ENCODE measurements around the gene GPATCH8. TPM values are rescaled to one million over a fixed set of nuclear protein-coding genes. Genes with fewer than 3 reads are reported as not detected.

Gene GPATCH8
- polyA plus RNA-seq, 1 donor from 2014 or later, result 24.5 TPM

DNA sequence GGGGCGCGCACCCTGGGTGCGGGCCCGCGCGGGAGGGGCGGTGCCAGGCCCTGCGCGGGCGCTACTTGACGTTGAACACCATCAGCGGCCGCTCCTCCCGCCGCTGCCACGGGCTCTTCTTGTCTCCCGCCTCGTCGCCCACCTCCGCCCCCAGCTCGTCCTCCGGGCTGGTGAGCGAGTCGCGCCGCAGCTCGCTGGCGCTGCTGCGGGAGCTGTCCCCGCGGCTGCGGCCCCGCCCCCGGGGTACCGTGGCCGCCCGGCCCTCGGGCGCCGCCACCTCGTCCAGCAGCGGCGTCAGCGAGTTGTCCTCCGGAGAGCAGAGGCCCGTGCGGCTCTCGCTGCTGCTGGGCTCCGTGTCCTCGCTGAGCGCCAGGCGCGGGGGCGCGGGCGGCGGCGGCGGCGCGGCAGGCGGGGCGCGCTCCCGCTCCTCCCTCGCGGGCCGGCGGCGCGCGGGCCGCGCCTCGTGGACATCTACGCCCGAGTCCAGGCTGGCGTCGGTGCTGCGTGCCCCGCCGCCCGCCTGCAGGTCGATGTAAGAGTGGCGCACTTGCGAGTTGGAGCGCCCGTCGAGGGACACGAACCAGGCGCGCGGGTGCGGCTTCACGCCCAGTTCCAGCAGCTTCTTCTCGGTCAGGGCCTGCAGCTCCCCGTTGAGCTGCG lies 149.4 kb downstream of the GPATCH8 start:
- Histone ChIP-seq H3K9me3 (ENCODE audit: low read length) (no peaks in the 10 kb centered on the region), H3K36me3 (ENCODE audit: insufficient read depth, low read length) (no peaks in the 10 kb centered on the region), H3K4me3 (ENCODE audit: low read length) (no peak overlapping the region), H3K4me2 (ENCODE audit: low read length) (no peak overlapping the region), H3K9me2 (ENCODE audit: insufficient read depth, low read length) (no peaks in the 10 kb centered on the region), H3K27ac (ENCODE audit: low read length) (no peak overlapping the region), H3K79me2 (replicated peaks; ENCODE audit: insufficient read depth, low read length) (peaks cover 10% of the 10 kb centered on the region), H4K20me1 (ENCODE audit: insufficient read depth) (peaks cover 19% of the 10 kb centered on the region), H3F3A (ENCODE audit: insufficient read depth, low read length, poor library complexity, severe bottlenecking) (no peaks in the 10 kb centered on the region), H2AFZ (ENCODE audit: low read depth, low read length) (no peak overlapping the region), H3K27me3 (ENCODE audit: insufficient read depth, low read depth, low read length) (no peaks in the 10 kb centered on the region), H3K9ac (ENCODE audit: low read length) (no peak overlapping the region)
- TF ChIP-seq SMC3 (conservative IDR thresholded peaks at IDR 0.05; ENCODE audit: poor library complexity) (no peak), EZH2 (IDR thresholded peaks at IDR 0.05; ENCODE audit: borderline replicate concordance, insufficient read depth, low read length, poor library complexity, severe bottlenecking) (no peak), REST (IDR thresholded peaks at IDR 0.05; ENCODE audit: borderline replicate concordance) (no peak), CTCF (IDR thresholded peaks at IDR 0.05; ENCODE audit: poor library complexity, severe bottlenecking) (no peak)

DNA sequence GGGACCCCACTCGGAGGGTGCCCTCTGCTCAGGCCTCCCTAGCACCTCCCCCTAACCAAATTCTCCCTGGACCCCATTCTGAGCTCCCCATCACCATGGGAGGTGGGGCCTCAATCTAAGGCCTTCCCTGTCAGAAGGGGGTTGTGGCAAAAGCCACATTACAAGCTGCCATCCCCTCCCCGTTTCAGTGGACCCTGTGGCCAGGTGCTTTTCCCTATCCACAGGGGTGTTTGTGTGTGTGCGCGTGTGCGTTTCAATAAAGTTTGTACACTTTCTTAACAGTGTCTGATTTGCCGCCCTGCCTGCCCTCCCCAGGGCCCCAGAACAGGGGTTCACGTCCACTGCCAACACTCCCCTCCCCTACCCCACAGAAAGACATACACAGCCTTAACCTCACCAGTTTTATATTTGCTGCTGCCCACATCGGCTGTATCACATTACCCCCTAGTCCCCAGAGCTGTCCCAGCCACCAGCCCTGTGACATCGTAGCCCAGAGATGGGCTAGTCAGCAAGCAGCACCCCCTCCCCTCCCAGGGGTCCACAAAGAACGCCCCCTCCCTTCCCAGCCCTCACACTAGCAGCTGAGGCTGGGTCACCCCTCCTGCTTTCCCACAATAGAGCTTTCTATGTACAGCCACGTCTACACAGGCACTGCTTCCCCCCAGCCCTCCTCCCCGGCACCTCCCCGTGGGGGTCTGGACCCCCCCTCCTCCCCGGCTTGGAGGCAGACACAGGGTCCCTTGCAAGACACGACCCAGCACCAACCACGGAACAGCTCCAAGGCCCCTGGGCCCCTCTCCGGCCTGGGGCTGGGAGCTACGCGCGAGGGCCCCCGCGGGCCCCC lies 150.2 kb downstream of the GPATCH8 start:
- Histone ChIP-seq H3K36me3 (ENCODE audit: insufficient read depth, low read length) (no peaks in the 10 kb centered on the region), H3K9me3 (ENCODE audit: low read length) (no peaks in the 10 kb centered on the region), H2AFZ (ENCODE audit: low read depth, low read length) (no peak overlapping the region), H3K9me2 (ENCODE audit: insufficient read depth, low read length) (no peaks in the 10 kb centered on the region), H4K20me1 (ENCODE audit: insufficient read depth) (peaks cover 15% of the 10 kb centered on the region), H3K27me3 (ENCODE audit: insufficient read depth, low read depth, low read length) (no peaks in the 10 kb centered on the region), H3K79me2 (replicated peaks; ENCODE audit: insufficient read depth, low read length) (peaks cover 5% of the 10 kb centered on the region), H3K4me3 (ENCODE audit: low read length) (no peak overlapping the region), H3K4me2 (ENCODE audit: low read length) (no peak overlapping the region), H3F3A (ENCODE audit: insufficient read depth, low read length, poor library complexity, severe bottlenecking) (no peaks in the 10 kb centered on the region), H3K27ac (ENCODE audit: low read length) (no peak overlapping the region), H3K9ac (ENCODE audit: low read length) (no peak overlapping the region)
- TF ChIP-seq RAD21 (conservative IDR thresholded peaks at IDR 0.05), result no peak
- no peak for TF ChIP-seq SMC3 (conservative IDR thresholded peaks at IDR 0.05; ENCODE audit: poor library complexity)
- no peak for TF ChIP-seq CTCF (IDR thresholded peaks at IDR 0.05; ENCODE audit: poor library complexity, severe bottlenecking)
- no peak for TF ChIP-seq TAF1 (IDR thresholded peaks at IDR 0.05; ENCODE audit: low read depth)
- TF ChIP-seq REST (IDR thresholded peaks at IDR 0.05; ENCODE audit: borderline replicate concordance), result no peak
- no peak for TF ChIP-seq POLR2AphosphoS5 (IDR thresholded peaks at IDR 0.05)
- no peak for TF ChIP-seq EP300 (conservative IDR thresholded peaks at IDR 0.05; ENCODE audit: poor library complexity, severe bottlenecking)

Measured in neural cell (in vitro differentiated cells).